Colonic mucosa (tissue), 4 donors: ENCODE data around the gene DHRS12. TPM values are rescaled to one million over a fixed set of nuclear protein-coding genes. Genes with fewer than 3 reads are reported as not detected.

Source experiments
- DNase-seq: peaks from one replicate; pipeline ENCODE4 v3.0.0-alpha.2; 2020
- H3K27ac ChIP-seq: fragments of 200-600 bp; one replicate; pipeline ENCODE4 v1.8.0; 2021
- H3K27me3 ChIP-seq: fragments of 200-600 bp; one replicate; pipeline ENCODE4 v1.8.0; 2021
- H3K36me3 ChIP-seq: fragments of 200-600 bp; one replicate; pipeline ENCODE4 v1.8.0; 2021
- H3K4me1 ChIP-seq: fragments of 200-600 bp; one replicate; pipeline ENCODE4 v1.8.0; 2021; ENCODE audit warnings: mild to moderate bottlenecking
- H3K4me3 ChIP-seq: fragments of 200-600 bp; one replicate; pipeline ENCODE4 v1.8.0; 2021
- H3K9ac ChIP-seq, 2 donors: one replicate each; pipeline ENCODE4 v1.7.0; 2013; ENCODE audit warnings: control low read depth in 2 of 2, low read depth in 2 of 2, low read length in 2 of 2
- H3K9me3 ChIP-seq: fragments of 200-600 bp; one replicate; pipeline ENCODE4 v1.8.0; 2021
- CTCF ChIP-seq: fragments of 200-600 bp; IDR thresholded peaks from one replicate; pipeline ENCODE4 v1.8.0; 2022; ENCODE audit warnings: antibody characterized with exemption, mild to moderate bottlenecking
- intact Hi-C: fragments of 100-400 bp; cut with DNase I; formaldehyde crosslinking; loops from one replicate; pipeline ENCODE4 v1.14.1; 2022
- total RNA-seq, 2 donors: library from RNA; stranded (reverse); fragmentation: NEBNext Ultra II Directional in 1 of 2; extraction: Animal tissue kit (Norgen Biotek cat#: 25700) in 1 of 2; gene quantifications; one replicate each; pipeline ENCODE4 v1.2.1, GENCODE V29; 2021
- donor health status: healthy.
- donor health status: DM: no; HTN: no; CAD: no.
- donor health status: DM: no; HTN: no; CAD: no.

DHRS12 gene
- total RNA-seq, 2 donors from 2014 or later: 6.6 to 12.4 TPM

- no peak for DNase-seq
- no peak overlapping the region for H3K9ac ChIP-seq
- no peaks in the 10 kb centered on the region for H3K9me3 ChIP-seq
- H3K36me3 ChIP-seq: no peaks in the 10 kb centered on the region
- no peaks in the 10 kb centered on the region for H3K27me3 ChIP-seq
- TF ChIP-seq CTCF: no peak
- intact Hi-C loops: loop anchor here (5.0 to 10.0 kb wide), 2 partner anchors 310 to 387 kb away; partner anchors contain the start of gene NEK5
- no peaks in the 10 kb centered on the region for H3K4me1 ChIP-seq
- no peak overlapping the region for H3K27ac ChIP-seq
- H3K4me3 ChIP-seq: no peak overlapping the region
These were observed 13.8 kb upstream of the DHRS12 start for GRCh38 chr13:51817717-51818116.

- H3K27ac ChIP-seq: no peak overlapping the region
- H3K4me3 ChIP-seq: no peak overlapping the region
- no peaks in the 10 kb centered on the region for H3K36me3 ChIP-seq
- DNase-seq: no peak
- intact Hi-C loops: loop anchor here (5.0 to 10.0 kb wide), 2 partner anchors 311 to 388 kb away; partner anchors contain the start of gene NEK5
- no peak overlapping the region for H3K9ac ChIP-seq
- TF ChIP-seq CTCF: no peak
- H3K9me3 ChIP-seq: no peaks in the 10 kb centered on the region
- H3K27me3 ChIP-seq: no peaks in the 10 kb centered on the region
- no peaks in the 10 kb centered on the region for H3K4me1 ChIP-seq
These were observed 12.8 kb upstream of the DHRS12 start for GRCh38 chr13:51816604-51817249.

GRCh38 chr13:51815848-51816247 is 11.9 kb upstream of the DHRS12 start:
- H3K27me3 ChIP-seq: no peaks in the 10 kb centered on the region
- no peak for DNase-seq
- no peak overlapping the region for H3K9ac ChIP-seq
- H3K4me3 ChIP-seq: no peak overlapping the region
- H3K9me3 ChIP-seq: no peaks in the 10 kb centered on the region
- intact Hi-C loops: loop anchor here (5.0 to 10.0 kb wide), 2 partner anchors 311 to 389 kb away; partner anchors contain the start of gene NEK5
- H3K27ac ChIP-seq: no peak overlapping the region
- TF ChIP-seq CTCF: no peak
- no peaks in the 10 kb centered on the region for H3K4me1 ChIP-seq
- H3K36me3 ChIP-seq: no peaks in the 10 kb centered on the region

GRCh38 chr13:51814825-51815650 is 11.1 kb upstream of the DHRS12 start:
- Histone ChIP-seq H3K27me3 (no peaks in the 10 kb centered on the region), H3K4me3 (no peak overlapping the region), H3K36me3 (no peaks in the 10 kb centered on the region), H3K4me1 (no peaks in the 10 kb centered on the region), H3K9ac (peak overlapping the region in 1 of 2 donors; percentile 13), H3K9me3 (no peaks in the 10 kb centered on the region), H3K27ac (no peak overlapping the region)
- TF ChIP-seq CTCF: peak; percentile 76
- intact Hi-C loops: loop anchor here (5.0 to 10.0 kb wide), 2 partner anchors 312 to 390 kb away; partner anchors contain the start of gene NEK5
- peak; percentile 79 for DNase-seq

- no peaks in the 10 kb centered on the region for H3K36me3 ChIP-seq
- H3K4me1 ChIP-seq: no peaks in the 10 kb centered on the region
- DNase-seq: no peak
- no peak overlapping the region for H3K9ac ChIP-seq
- no peak for TF ChIP-seq CTCF
- no peaks in the 10 kb centered on the region for H3K9me3 ChIP-seq
- H3K27ac ChIP-seq: no peak overlapping the region
- no peak overlapping the region for H3K4me3 ChIP-seq
- no peaks in the 10 kb centered on the region for H3K27me3 ChIP-seq
- intact Hi-C loops: loop anchor here (10.0 kb wide), 1 partner anchor 391 kb away; no protein-coding TSS in a partner anchor
These were observed 10.1 kb upstream of the DHRS12 start for GRCh38 chr13:51814071-51814470.
